ENCODE measurements around the gene SMCO3.
"Not testable (repeated sequence)": the region's sequence is repeated elsewhere in the genome, so short reads cannot be mapped to it uniquely, and the experiment has no call there.

SMCO3 gene

GRCh38 chr12:14774074-14774905 is 39.7 kb downstream of the SMCO3 start:
- peak; percentile 97 for DNase-seq (ENCODE audit: low spot score)

GRCh38 chr12:14773685-14774073 is 40.3 kb downstream of the SMCO3 start:
- no peak for DNase-seq (ENCODE audit: low spot score)

- DNase-seq (ENCODE audit: low spot score): no peak
Observed at GRCh38 chr12:14772946-14773345, 41.0 kb downstream of the SMCO3 start.

DNA sequence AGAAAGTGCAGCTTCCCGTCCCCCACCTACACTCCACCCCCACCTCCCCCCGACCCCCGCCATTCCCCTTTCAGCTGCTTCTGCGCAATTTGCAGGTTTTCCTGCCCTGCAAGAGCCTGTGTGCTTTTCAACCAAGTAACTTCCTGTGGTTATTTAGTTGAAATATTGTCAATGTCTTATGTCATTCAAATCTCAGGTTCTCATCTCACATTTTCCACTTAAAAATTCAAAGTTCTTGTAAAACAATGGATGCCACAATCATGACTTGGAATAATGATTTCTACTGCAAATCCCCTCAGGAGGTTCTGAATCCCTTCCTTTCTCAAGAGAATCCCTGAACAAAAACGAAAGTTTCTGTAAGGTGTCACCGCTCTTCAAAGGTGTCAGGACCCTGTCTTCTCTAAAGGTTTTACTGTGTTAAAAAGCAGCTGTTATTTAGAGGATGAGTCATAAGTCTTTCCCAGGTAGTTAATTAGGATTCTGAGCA is 42.3 kb downstream of the SMCO3 start:
- no peak for DNase-seq (ENCODE audit: low spot score)

- peak; percentile 97 for DNase-seq (ENCODE audit: low spot score)
Observed at GRCh38 chr12:14770496-14771461, 43.2 kb downstream of the SMCO3 start.

DNA sequence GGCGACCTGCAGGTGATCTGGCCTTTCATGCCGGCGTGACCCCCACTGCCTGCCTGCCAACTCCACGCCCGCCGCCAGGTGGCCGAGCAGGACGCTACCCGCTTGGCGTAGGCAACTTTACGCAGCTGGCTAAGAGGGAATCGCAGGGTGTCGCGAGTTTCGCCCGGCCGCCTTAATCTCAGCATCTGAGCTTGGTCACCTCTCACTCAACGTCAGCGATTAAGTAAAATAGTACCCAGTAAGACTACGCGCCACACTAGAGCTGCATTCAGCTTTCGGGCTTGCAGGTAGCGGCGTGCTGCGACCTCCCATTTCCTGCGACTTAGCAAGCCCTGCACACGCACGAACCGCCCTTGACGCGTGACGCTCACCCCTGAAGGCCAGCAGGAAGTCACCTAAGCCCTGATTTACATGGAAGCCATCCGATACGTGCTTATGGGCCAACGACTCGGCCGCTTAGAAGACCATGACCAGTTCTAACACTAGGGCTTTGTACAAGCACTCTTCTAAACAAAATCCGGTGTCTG is 44.0 kb downstream of the SMCO3 start:
- DNase-seq (ENCODE audit: low spot score): peak; percentile 93

DNA sequence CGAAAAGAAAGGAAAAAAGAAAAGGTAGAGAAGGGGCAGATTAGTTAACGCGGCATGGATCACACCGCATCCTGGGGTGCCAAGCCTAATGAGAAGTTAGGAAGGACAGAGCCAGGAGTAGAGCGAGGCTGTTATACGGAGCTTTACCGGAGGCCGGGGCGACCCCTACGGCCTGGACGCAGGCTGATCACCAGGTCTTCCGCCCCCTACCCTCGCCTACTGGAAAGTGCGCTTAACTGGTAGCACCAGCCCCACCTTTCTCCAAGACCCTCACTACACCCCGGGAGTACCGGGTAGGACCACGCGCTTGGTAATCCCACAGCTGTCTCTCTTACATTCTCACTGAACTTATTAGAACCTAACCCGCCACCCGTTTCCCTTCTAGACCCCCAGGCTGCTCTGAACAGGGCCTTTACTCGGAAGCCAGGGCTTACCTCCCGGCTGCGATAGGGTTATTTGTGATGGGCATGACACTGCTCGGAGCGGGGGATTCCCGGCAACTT is 44.5 kb downstream of the SMCO3 start:
- no peak for DNase-seq (ENCODE audit: low spot score)

- peak; percentile 90 for DNase-seq (ENCODE audit: low spot score)
Observed at GRCh38 chr12:14768823-14769405, 45.1 kb downstream of the SMCO3 start.

GRCh38 chr12:14767617-14768016 is 46.4 kb downstream of the SMCO3 start:
- no peak for DNase-seq (ENCODE audit: low spot score)

DNA sequence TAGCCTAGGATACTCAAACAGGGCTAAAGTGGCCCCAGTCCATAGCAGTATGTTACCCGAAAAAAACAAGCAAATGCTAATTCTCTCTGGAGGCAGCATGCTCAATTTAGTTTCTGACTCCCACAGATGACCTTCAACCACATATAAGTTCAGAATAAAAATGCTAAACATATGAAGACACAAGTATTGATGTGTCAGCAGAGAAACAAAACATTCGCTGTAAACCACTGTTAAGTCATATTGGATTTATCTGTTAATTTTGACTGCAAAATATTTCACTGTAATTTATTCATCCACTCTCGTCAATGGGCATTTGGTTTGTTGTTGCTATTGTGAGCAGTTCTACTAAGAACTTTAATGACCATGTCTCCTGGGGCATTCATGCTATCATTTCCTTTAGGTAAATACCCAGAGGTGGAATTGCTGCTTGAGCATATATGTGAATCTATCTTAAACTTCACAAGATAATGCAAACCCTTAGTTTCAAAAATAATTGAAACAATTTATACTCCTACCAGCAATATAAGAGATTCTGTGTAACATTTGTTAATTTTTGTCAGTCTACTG is 47.2 kb downstream of the SMCO3 start:
- no peak for DNase-seq (ENCODE audit: low spot score)

- not testable (repeated sequence) for DNase-seq (ENCODE audit: low spot score)
Observed at GRCh38 chr12:14766020-14766419, 48.0 kb downstream of the SMCO3 start.

DNA sequence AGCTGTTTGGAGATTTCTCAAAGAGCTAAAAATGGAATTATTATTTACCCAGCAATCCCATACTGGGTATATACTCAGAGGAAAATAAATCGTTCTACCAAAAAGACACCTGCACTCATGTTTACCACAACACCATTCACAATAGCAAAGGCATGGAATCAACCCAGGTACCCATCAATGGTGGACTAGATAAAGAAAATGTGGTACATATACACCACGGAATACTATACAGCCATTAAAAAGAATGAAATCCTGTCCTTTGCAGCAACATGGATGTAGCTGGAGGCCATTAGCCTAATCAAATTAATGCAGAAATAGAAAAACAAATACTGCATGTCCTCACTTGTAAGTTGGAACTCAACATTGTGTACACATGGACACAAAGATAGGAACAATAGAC is 48.6 kb downstream of the SMCO3 start:
- no peak for DNase-seq (ENCODE audit: low spot score)

DNA sequence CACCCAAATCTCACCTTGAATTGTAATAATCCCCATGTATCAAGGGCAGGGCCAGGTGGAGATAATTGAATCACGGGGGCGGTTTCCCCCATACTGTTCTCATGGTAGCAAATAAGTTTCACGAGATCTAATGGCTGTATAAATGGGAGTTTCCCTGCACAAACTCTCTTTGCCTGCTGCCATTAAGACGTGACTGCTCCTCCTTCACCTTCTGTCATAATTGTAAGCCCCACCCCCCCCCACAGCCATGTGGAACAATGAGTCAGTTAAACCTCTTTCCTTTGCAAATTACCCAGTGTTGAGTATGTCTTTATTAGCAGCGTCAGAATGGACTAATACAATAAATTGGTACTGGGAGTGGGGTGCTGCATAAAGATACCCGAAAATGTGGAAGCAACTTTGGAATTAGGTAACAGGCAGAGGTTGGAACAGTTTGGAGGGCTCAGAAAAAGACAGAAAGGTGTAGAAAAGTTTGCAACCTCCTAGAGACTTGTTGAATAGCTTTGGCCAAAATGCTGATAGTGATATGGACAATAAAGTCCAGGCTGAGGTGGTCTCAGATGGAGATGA is 54.2 kb downstream of the SMCO3 start:
- DNase-seq (ENCODE audit: low spot score): not testable (repeated sequence)

DNA sequence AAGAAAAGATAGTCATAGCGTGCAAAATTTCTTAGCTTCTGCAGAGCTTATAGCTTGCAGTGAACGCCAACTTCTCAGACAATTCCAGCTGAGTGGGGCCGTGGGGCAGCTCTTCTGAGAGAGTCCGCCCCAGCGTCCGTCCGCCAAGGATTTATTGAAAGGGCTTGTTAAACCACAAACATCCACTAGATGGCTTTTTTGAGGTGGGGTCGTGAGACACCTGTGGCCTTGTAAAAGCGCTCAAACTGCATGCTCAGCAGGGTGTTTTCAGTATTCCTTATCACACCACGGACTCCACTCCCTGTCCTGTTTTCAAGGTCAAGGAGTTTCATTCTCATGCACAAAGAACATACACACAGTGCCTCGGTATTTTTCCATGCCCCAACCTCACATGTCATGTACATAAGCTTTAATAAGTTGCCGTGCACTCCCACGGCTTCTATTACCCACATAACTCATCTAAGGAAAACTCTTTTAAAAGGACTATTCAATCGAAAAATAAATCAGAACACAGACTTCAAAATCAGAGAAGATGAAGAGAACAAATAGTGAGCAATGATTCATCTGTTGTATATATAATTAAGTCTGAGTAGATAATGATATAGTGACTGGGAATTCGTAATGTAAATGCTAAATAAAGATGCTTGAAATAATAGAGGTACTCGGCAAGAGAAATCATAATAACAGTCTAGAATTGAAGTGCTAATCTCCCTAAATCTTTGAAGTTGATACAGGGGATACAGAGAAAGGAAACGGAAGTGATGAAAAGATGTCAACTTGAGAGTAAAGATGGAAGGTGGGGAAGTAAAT is 57.4 kb downstream of the SMCO3 start:
- peak; percentile 17 for DNase-seq (ENCODE audit: low spot score)
